Hematopoietic multipotent progenitor cell treated with erythropoietin and hydrocortisone succinate and interleukin-3 and kit ligand, for 17 days (in vitro differentiated cells): Measurements from ENCODE around the gene ZBTB16.
A peak's percentile ranks its signal among the peaks of the same experiment; 100 is the strongest.

Experiments used
- DNase-seq: peaks from one replicate; pipeline ENCODE4 v3.0.0-alpha.2; 2015; ENCODE audit warnings: low spot score

ZBTB16 gene

DNA sequence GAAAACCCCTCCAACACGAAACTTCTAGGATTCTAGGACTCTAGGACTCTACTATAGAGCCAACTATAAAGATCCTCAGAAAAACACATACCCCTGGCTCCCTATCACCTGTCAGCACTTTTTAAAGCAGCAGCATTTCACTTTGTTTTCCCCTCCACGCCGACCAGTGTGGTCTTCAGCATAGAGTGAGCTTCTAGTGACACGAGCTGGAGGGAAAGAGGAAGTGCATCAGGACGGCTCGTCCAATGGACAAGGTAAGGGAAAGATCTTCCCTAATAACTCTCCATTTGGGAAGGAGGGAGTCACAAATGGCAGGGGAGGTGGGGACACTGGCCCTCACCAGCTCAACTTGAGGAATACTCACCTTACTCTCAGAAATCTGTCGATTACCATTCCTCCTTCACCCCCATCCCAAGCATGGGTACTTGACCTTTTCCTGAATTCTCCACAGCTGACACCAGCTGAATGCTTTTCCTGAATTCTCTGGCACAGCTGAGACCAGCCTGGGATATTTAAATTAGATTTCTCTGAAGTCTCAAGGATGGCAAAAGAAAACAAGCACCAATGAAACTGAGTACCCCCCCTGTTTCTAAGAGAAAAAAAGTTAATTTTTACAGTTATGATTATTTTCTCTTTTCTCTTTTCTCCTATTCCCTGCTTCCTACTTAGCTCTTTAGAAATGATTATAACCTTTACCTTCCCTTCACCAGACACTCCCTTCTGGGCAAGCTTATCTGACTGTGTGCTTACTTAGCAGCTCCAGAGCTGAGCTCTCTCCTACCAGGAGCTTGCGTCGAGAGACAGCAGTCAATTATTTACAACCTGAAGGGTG is 203.4 kb downstream of the ZBTB16 start:
- DNase-seq, result peak; percentile 10

- no peak for DNase-seq
These were observed 204.1 kb downstream of the ZBTB16 start for GRCh38 chr11:114263513-114264170.

DNA sequence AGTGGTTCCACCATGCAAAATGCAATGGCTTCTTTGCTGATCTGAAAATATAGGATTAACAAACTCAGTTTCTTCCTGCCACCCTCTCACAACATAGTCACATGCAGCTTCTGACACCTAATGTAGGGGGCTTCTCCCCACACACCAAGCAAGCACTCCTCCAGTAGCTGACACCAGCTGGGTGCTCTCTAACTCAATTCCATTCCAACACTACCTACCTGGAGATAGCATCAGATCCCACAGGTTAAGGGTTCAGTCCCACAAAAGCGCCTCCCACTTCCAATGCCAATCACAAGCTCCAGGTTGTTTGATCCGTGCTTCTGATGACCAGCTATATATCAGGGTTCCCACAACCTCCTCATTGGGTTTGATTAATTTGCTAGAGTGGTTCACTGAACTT is 204.9 kb downstream of the ZBTB16 start:
- DNase-seq, result no peak

- DNase-seq, result no peak
These were observed 205.8 kb downstream of the ZBTB16 start for GRCh38 chr11:114265122-114265878.

DNA sequence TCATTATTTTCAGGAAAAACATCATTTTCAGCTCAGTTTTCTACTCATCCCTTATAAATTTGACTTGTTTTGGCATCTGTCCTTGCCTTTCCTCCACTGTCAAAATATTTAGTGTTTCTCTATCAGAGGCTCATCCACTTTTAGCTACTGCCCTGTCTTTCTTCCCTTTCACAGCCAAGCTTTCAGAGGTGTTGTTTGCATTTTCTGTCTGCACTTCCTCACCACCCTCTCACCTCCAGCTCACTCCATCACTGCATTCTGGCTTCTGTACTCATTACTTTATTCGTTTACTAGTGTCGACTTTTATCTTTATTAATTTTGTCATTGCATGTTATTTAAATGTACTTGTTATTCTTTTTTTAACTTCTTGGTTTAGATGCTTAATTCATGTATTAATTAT is 210.0 kb downstream of the ZBTB16 start:
- no peak for DNase-seq

DNA sequence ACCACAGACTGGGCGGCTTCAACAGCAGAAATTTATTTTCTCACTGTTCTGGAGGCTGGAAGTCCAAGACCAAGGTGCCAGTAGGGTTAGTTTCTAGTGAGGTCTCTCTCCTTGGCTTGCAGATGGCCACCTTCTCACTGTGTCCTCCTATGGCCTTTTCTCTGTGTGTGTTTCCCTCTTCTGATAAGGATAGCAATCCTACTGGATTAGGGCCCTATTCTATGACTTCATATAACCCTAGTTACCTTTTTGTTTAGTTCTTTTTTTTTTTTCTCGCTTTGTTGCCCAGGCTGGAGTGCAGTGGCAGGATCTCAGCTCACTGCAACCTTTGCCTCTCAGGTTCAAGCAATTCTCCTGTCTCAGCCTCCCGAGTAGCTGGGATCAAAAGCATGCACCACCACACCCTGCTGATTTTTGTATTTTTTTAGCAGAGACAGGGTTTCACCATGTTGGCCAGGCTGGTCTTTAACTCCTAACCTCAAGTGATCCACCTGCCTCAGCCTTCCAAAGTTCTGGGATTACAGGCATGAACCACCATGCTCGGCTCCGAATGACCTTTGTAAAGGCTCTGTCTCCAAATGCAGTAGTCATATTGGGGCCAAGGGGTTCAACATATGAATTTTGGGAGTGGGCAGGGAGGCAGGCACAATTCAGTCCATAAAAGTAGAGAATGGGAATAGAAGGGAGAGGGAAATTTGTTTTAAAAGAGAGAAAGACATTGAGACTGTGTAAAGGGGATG is 211.2 kb downstream of the ZBTB16 start:
- DNase-seq, result no peak

- DNase-seq, result no peak
These were observed 211.8 kb downstream of the ZBTB16 start for GRCh38 chr11:114271316-114271715.

GRCh38 chr11:114272311-114272710 is 212.8 kb downstream of the ZBTB16 start:
- no peak for DNase-seq

DNA sequence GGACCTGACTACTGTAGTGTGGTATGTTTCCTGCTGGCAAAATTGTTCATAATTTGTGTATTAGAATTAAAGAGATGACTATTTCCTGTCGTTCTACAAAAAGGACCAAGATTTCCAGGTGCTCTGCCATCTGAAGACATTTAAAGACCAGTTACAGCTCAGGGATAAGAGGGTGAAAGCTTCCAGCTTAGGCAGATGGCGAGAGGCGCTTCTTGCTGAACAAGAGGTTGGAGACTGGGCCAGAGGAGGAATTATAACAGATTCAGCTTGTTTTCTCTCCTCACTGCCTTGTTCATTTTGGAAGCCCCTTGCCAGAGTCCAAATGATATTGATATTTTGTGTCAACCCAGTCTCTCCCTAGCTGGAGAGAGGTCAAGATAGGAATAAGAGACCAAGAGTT is 213.6 kb downstream of the ZBTB16 start:
- no peak for DNase-seq

DNA sequence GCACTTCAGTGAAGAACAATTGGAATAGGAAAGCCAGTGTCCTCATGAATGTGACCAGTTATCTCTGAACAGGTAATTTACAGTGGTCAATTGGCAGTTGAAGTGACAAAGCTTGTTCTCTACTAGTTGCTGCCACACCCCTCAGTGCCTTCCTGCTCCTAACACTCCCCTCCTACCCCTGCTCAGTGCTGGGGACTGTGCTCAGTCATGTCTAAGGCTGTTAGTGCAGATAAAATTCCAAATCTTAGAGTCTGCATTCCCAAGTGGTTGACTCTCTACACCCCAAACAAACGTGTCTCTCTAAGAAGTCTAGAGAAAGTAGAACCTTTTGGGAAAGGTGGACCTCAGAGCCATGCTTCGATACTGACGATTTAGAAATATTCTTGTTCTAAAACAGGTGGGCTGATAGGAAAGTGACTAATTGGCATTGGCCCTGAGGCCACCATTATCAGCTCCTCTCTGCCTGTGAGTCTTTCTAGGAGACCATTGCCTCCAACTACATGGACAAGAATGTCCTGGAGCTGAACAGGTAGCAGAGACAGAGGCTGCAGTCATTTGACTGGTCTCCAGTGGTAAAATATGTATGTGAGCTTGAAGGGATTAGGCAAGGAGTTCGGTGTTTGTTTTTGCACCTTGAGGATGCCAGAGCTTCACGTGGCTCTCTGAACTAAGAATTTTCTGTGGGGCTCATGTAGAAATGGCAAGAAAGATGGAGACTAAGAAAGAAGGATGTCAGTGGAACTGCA is 214.6 kb downstream of the ZBTB16 start:
- DNase-seq, result no peak

GRCh38 chr11:114274637-114275036 is 215.1 kb downstream of the ZBTB16 start:
- no peak for DNase-seq

GRCh38 chr11:114275280-114275679 is 215.8 kb downstream of the ZBTB16 start:
- no peak for DNase-seq

DNA sequence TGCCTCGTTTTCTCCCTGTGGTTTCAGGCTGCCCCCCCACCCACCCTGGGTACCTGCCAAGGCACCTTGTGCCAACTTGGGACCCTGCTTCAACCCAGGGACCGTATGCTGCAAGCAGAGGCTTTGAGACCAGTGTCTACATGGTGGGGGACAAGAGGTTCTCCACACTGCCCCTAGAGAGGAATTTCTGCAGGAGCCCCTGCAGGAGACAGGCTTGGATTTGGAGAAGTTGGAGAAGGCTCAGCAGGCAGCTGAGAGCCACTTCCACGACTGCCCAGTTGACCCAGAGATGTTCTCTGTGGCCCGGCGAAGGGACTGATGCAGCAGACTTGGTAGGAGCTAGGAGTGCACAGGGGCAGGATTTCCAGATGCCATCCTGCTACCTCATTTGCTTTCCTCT is 216.6 kb downstream of the ZBTB16 start:
- no peak for DNase-seq

DNA sequence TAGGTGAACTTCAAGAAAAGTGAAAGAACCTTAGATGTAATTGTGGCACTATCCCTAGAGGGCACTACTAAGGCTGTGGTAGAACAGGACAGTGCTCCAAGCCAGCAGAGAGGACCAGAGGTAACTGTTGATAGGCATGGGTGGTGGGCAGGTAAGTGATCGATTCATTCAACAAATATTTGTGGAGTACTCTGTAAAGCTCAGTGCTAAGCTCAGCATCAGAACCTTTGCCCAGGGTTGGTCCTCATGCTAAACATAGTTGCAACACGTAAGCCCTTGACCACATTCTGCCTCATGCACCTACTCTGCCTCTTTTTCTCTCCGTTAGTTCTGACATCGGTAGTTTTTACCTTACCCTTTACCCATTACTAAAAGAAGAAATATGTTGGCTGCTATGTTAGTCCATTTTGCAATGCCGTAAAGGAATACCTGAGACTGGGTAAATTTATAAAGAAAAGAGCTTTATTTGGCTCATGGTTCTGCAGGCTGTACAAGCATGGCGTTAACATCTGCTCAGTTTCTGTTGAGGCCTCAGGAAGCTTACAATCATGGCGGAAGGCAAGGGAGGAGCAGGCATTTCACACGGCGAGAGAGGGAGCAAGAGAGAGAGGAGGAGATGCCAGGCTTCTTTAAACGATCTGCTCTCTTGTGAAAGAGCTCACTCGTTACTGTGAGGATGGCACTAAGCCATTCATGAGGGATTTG is 218.3 kb downstream of the ZBTB16 start:
- DNase-seq, result no peak

GRCh38 chr11:114278342-114279065 is 219.0 kb downstream of the ZBTB16 start:
- no peak for DNase-seq

DNA sequence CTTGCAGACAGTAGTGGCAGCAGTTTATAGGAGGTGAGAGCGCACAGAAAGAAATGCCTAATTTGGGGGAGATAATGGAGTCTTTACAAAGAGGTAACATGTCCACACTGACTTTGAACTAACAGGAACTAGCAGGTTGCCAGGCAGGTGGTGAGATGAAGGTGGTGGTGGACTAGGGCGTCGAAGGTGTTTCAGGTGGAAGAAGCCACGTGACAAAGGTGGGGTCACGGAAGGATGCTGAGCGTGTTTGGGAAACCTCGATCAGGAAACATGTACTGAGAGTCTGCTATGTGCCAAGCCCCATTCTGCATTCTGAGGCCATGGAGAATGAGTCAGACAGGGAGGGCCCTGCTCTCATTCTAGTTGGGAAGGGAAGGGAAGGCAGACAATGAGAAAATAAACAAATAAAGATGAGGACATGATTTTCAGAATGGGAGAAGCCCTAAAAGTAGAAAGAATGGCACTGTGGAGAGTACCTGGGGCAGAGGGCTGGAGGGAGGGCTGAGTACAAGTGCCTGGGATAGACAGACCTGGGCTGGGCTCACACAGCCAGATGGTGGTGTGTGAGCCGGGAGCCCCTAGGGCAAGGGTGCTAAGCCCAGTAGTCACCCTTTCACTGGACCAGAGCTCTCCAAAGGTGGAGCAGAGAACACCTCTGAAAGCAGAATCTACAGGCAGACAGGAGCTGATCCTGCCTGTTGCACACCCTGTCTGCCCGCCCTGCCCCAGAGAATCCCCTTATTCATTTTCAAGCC is 220.5 kb downstream of the ZBTB16 start:
- no peak for DNase-seq

GRCh38 chr11:114280696-114281095 is 221.2 kb downstream of the ZBTB16 start:
- DNase-seq, result no peak

- DNase-seq, result no peak
These were observed 222.0 kb downstream of the ZBTB16 start for GRCh38 chr11:114281388-114281956.

- no peak for DNase-seq
These were observed 223.0 kb downstream of the ZBTB16 start for GRCh38 chr11:114282488-114282887.
